ENCODE data around the gene TCP11L2. TPM values are rescaled to one million over a fixed set of nuclear protein-coding genes. Genes with fewer than 3 reads are reported as not detected.

TCP11L2 gene
- total RNA-seq, 1 experiment from 2014 or later = 6.1 TPM

GRCh38 chr12:106304797-106305196, 2.3 kb downstream of the TCP11L2 start:
- Histone ChIP-seq H2BK5ac (ENCODE audit: insufficient read length, low read length) (no peak overlapping the region), H4K5ac (ENCODE audit: insufficient read length, low read depth, low read length) (no peak overlapping the region), H4K8ac (replicated peaks; ENCODE audit: insufficient read length, low read depth, low read length) (no peak overlapping the region), H2BK12ac (ENCODE audit: insufficient read length, low read depth, low read length) (no peak overlapping the region), H2BK120ac (ENCODE audit: low read depth, low read length, poor library complexity, severe bottlenecking) (no peak overlapping the region), H3K9me3 (ENCODE audit: control insufficient read depth, low read depth, low read length) (no peaks in the 10 kb centered on the region), H3K27ac (ENCODE audit: insufficient read length, low read depth, low read length) (no peak overlapping the region), H3K4ac (ENCODE audit: low read depth, low read length) (no peak overlapping the region), H3K56ac (ENCODE audit: insufficient read length, low read depth, low read length) (no peak overlapping the region), H2BK15ac (ENCODE audit: low read depth, low read length) (no peak overlapping the region), H3K23me2 (ENCODE audit: insufficient read length, low read depth, low read length, poor library complexity, severe bottlenecking) (peaks cover 10% of the 10 kb centered on the region), H3K4me2 (ENCODE audit: insufficient read depth, insufficient read length, low read length) (no peak overlapping the region), H2AFZ (ENCODE audit: low read length) (no peak overlapping the region), H3K9ac (ENCODE audit: extremely low read depth, insufficient read length, low read length) (no peak overlapping the region), H3K4me1 (ENCODE audit: insufficient read depth, low read length) (peaks cover 2% of the 10 kb centered on the region), H3T11ph (ENCODE audit: low read length) (no peak overlapping the region), H3K18ac (ENCODE audit: insufficient read length, low read depth, low read length) (no peak overlapping the region), H2AK5ac (ENCODE audit: insufficient read length, low read length) (no peak overlapping the region), H3K79me2 (ENCODE audit: insufficient read depth, low read length) (no peaks in the 10 kb centered on the region), H4K20me1 (ENCODE audit: control insufficient read depth, insufficient read depth, insufficient read length) (no peaks in the 10 kb centered on the region), H3K23ac (ENCODE audit: insufficient read length, low read depth, low read length) (no peak overlapping the region), H3K79me1 (ENCODE audit: insufficient read depth, low read depth, low read length, poor library complexity, severe bottlenecking) (no peaks in the 10 kb centered on the region), H2BK20ac (ENCODE audit: low read depth, low read length, poor library complexity, severe bottlenecking) (no peak overlapping the region), H3K27me3 (ENCODE audit: insufficient read depth, low read length) (no peaks in the 10 kb centered on the region), H3K14ac (ENCODE audit: insufficient read depth, low read length) (no peak overlapping the region), H4K91ac (ENCODE audit: insufficient read length, low read depth, low read length) (no peak overlapping the region)
- Mint-ChIP-seq H3K27ac (no peak overlapping the region; a peak in 1 of 7 replicates), H3K4me3 (no peak overlapping the region), H3K9me3 (no peaks in the 10 kb centered on the region), H3K4me1 (peaks cover 20 to 31% of the 10 kb centered on the region in 2 experiments), H3K36me3 (ENCODE audit: insufficient read depth in 1 of 3, low read depth in 3 of 3) (no peaks in the 10 kb centered on the region), H3K27me3 (ENCODE audit: low read depth) (no peaks in the 10 kb centered on the region)
- DNase-seq = no peak
- WGBS (ENCODE audit: extremely low coverage, insufficient read length, low lambda C conversion rate) = no CpG with 5 or more reads among the region's 6 CpGs
- TF ChIP-seq CTCF (conservative IDR thresholded peaks at IDR 0.05) = no peak
